Suprapubic skin (tissue), 3 donors: ENCODE measurements around the gene ATP1A4.

ENCODE experiments used
- CTCF ChIP-seq, 2 donors: fragments of 200-600 bp in 1 of 2; fragments of 450-650 bp in 1 of 2; sonication (generic) in 1 of 2; IDR thresholded peaks; one replicate each; pipeline ENCODE4 v1.5.1; 2016 to 2019; ENCODE audit warnings: antibody characterized with exemption in 2 of 2, mild to moderate bottlenecking in 1 of 2, moderate library complexity in 1 of 2
- POLR2AphosphoS5 ChIP-seq, 3 donors: sonication (generic); formaldehyde crosslinking; IDR thresholded peaks; one replicate each; pipeline ENCODE4 v1.6.1; 2017; ENCODE audit warnings: antibody characterized with exemption in 3 of 3

- no peak for TF ChIP-seq POLR2AphosphoS5 (IDR thresholded peaks at IDR 0.05)
- TF ChIP-seq CTCF (IDR thresholded peaks at IDR 0.05): no peak
Measured at GRCh38 chr1:160109686-160110085, 41.7 kb upstream of the ATP1A4 start.
